ENCODE results near the gene HSD3B7.

- TF ChIP-seq POLR2AphosphoS5 (IDR thresholded peaks at IDR 0.05; ENCODE audit: low read depth, low read length) = no peak
- no peak for TF ChIP-seq REST (IDR thresholded peaks at IDR 0.05; ENCODE audit: insufficient read depth in 1 of 2, low read depth in 2 of 2, low read length in 1 of 2)
- TF ChIP-seq CTCF (IDR thresholded peaks at IDR 0.05) = no peak
Measured at GRCh38 chr16:30961384-30961783, 23.6 kb upstream of the HSD3B7 start.
